Left lung (tissue), 10 donors: ENCODE measurements around the gene CLDN15. TPM values are rescaled to one million over a fixed set of nuclear protein-coding genes. Genes with fewer than 3 reads are reported as not detected.

ENCODE experiments used
- ATAC-seq: fragments of 200-7000 bp; cut with Tn5 transposase; one replicate; pipeline ENCODE4 v1.9.1; 2020; ENCODE audit warnings: moderate library complexity
- DNase-seq, 4 donors: peaks; one replicate each; pipeline ENCODE4 v3.0.0-alpha.2; 2013 to 2020
- H3K27ac ChIP-seq, 2 donors: fragments of 200-600 bp; sonication (generic) in 1 of 2; one replicate each; pipeline versions ENCODE4 v1.5.0 to v1.8.0; 2020 to 2021
- H3K27me3 ChIP-seq, 2 donors: fragments of 200-600 bp; sonication (generic) in 1 of 2; one replicate each; pipeline versions ENCODE4 v1.5.0 to v1.8.0; 2020 to 2021
- H3K36me3 ChIP-seq, 2 donors: fragments of 200-600 bp; sonication (generic) in 1 of 2; one replicate each; pipeline versions ENCODE4 v1.5.0 to v1.8.0; 2020 to 2021
- H3K4me1 ChIP-seq, 2 donors: fragments of 200-600 bp; one replicate each; pipeline ENCODE4 v1.8.0; 2021
- H3K4me3 ChIP-seq, 2 donors: fragments of 200-600 bp; sonication (generic) in 1 of 2; one replicate each; pipeline versions ENCODE4 v1.5.0 to v1.8.0; 2020 to 2021; ENCODE audit warnings: mild to moderate bottlenecking in 1 of 2
- H3K9me3 ChIP-seq, 2 donors: fragments of 200-600 bp; sonication (generic) in 1 of 2; one replicate each; pipeline versions ENCODE4 v1.5.0 to v1.8.0; 2020 to 2021
- CTCF ChIP-seq, 2 donors: fragments of 200-600 bp; sonication (generic) in 1 of 2; IDR thresholded peaks; one replicate each; pipeline versions ENCODE4 v1.5.0 to v1.8.0; 2021; ENCODE audit warnings: antibody characterized with exemption in 2 of 2
- intact Hi-C, 2 donors: fragments of 100-400 bp; cut with DNase I; formaldehyde crosslinking; loops; one replicate each; pipeline versions ENCODE4 v1.11.2 to v1.14.2; 2022
- polyA plus RNA-seq, 6 donors: library from polyadenylated mRNA; unstranded; fragments of 120-200 nt; gene quantifications; one replicate each; pipeline ENCODE4 v1.2.1, GENCODE V29; 2013; ENCODE audit not compliant: insufficient read length in 6 of 6
- total RNA-seq, 2 donors: library from RNA; stranded (reverse); fragmentation: NEBNext Ultra II Directional; extraction: Animal tissue kit (Norgen Biotek cat#: 25700); gene quantifications; one replicate each; pipeline ENCODE4 v1.2.1, GENCODE V29; 2021
- donor health status: DM: no; HTN: yes; CAD: no.
- donor health status: DM: no; HTN: no; CAD: no.

CLDN15 gene
- total and polyA plus RNA-seq, 8 donors, result 7.6 to 19.0 (median 15.1) TPM

GRCh38 chr7:101232141-101232850, 5.3 kb downstream of the CLDN15 start:
- peak; percentile 94 for ATAC-seq
- peak in 2 of 4 donors; percentile 71 to 89 for DNase-seq
- no peak for TF ChIP-seq CTCF (IDR thresholded peaks at IDR 0.05)
- Histone ChIP-seq H3K9me3 (no peaks in the 10 kb centered on the region), H3K4me3 (peak overlapping the region; percentile 17 to 41), H3K4me1 (peaks cover 0 to 15% of the 10 kb centered on the region in 2 donors), H3K27ac (peak overlapping the region; percentile 59 to 67), H3K36me3 (peaks cover 0 to 43% of the 10 kb centered on the region in 2 donors), H3K27me3 (no peaks in the 10 kb centered on the region)
- intact Hi-C loops, result no loop called here

GRCh38 chr7:101231644-101232043, 6.0 kb downstream of the CLDN15 start:
- peaks cover 0 to 43% of the 10 kb centered on the region in 2 donors for H3K36me3 ChIP-seq
- H3K4me3 ChIP-seq, result peak overlapping the region; percentile 17 to 41
- peak overlapping the region; percentile 59 to 67 for H3K27ac ChIP-seq
- H3K27me3 ChIP-seq, result no peaks in the 10 kb centered on the region
- no peak for TF ChIP-seq CTCF (IDR thresholded peaks at IDR 0.05)
- intact Hi-C loops, result no loop called here
- DNase-seq (no peak), ATAC-seq (peak; percentile 2)
- peaks cover 0 to 13% of the 10 kb centered on the region in 2 donors for H3K4me1 ChIP-seq
- H3K9me3 ChIP-seq, result no peaks in the 10 kb centered on the region

GRCh38 chr7:101226721-101227120, 10.9 kb downstream of the CLDN15 start:
- peak; percentile 44 for ATAC-seq
- intact Hi-C loops, result no loop called here
- no peak for DNase-seq
- no peaks in the 10 kb centered on the region for H3K27me3 ChIP-seq
- H3K36me3 ChIP-seq, result peaks cover 0 to 79% of the 10 kb centered on the region in 2 donors
- H3K27ac ChIP-seq, result peak overlapping the region in 1 of 2 donors; percentile 19
- no peaks in the 10 kb centered on the region for H3K9me3 ChIP-seq
- H3K4me3 ChIP-seq, result no peak overlapping the region
- H3K4me1 ChIP-seq, result peaks cover 0 to 9% of the 10 kb centered on the region in 2 donors
- TF ChIP-seq CTCF (IDR thresholded peaks at IDR 0.05), result no peak

GRCh38 chr7:101225650-101226049, 12.0 kb downstream of the CLDN15 start:
- Histone ChIP-seq H3K4me1 (peaks cover 0 to 9% of the 10 kb centered on the region in 2 donors), H3K27me3 (no peaks in the 10 kb centered on the region), H3K9me3 (no peaks in the 10 kb centered on the region), H3K4me3 (no peak overlapping the region), H3K27ac (no peak overlapping the region), H3K36me3 (peaks cover 0 to 79% of the 10 kb centered on the region in 2 donors)
- intact Hi-C loops, result no loop called here
- no peak for ATAC-seq
- DNase-seq, result no peak
- TF ChIP-seq CTCF (IDR thresholded peaks at IDR 0.05), result no peak

GRCh38 chr7:101223528-101223927, 14.1 kb downstream of the CLDN15 start:
- intact Hi-C loops, result no loop called here
- Histone ChIP-seq H3K27ac (no peak overlapping the region), H3K27me3 (no peaks in the 10 kb centered on the region), H3K36me3 (peaks cover 0 to 65% of the 10 kb centered on the region in 2 donors), H3K4me1 (peaks cover 12 to 26% of the 10 kb centered on the region in 2 donors), H3K4me3 (no peak overlapping the region), H3K9me3 (no peaks in the 10 kb centered on the region)
- DNase-seq (peak in 1 of 4 donors; percentile 65), ATAC-seq (no peak)
- no peak for TF ChIP-seq CTCF (IDR thresholded peaks at IDR 0.05)
